Activated CD8-positive, alpha-beta memory T cell treated with anti-CD3 and anti-CD28 coated beads, Interleukin-2, amount 10 ng/mL, durations not matched to agents 7 days and 5 days (primary cell): ENCODE data around the gene ATN1. TPM values are rescaled to one million over a fixed set of nuclear protein-coding genes. Genes with fewer than 3 reads are reported as not detected.

Experiments used
- ATAC-seq: fragments of 150-1000 bp; cut with Tn5 transposase; one replicate; pipeline ENCODE4 v1.10.0; 2021; ENCODE audit warnings: moderate library complexity
- CTCF ChIA-PET: fragments of 350-600 bp; sonication (Branson Sonifier 250); formaldehyde crosslinking; loops from one replicate; lab custom pipeline; 2021; ENCODE audit warnings: antibody characterized with exemption; lab: Charles Lee
- DNase-seq: peaks from one replicate; pipeline ENCODE4 v3.0.0-alpha.2; 2020
- H3K27ac Mint-ChIP-seq: one replicate; pipeline ENCODE4 v1.8.0; 2021; ENCODE audit warnings: mild to moderate bottlenecking, mixed read lengths
- H3K27me3 Mint-ChIP-seq: one replicate; pipeline ENCODE4 v1.8.0; 2021; ENCODE audit warnings: mixed read lengths
- H3K36me3 Mint-ChIP-seq: one replicate; pipeline ENCODE4 v1.8.0; 2021; ENCODE audit warnings: mild to moderate bottlenecking, mixed read lengths
- H3K4me1 Mint-ChIP-seq: one replicate; pipeline ENCODE4 v1.8.0; 2021; ENCODE audit warnings: mixed read lengths
- H3K4me3 Mint-ChIP-seq: one replicate; pipeline ENCODE4 v1.8.0; 2021; ENCODE audit warnings: mild to moderate bottlenecking, moderate library complexity, mixed read lengths
- H3K9me3 Mint-ChIP-seq: one replicate; pipeline ENCODE4 v1.8.0; 2022; ENCODE audit warnings: low read depth, mixed read lengths
- total RNA-seq, 2 experiments: library from RNA; stranded (reverse); gene quantifications; one replicate each; pipeline ENCODE4 v1.2.3, GENCODE V29; 2021

ATN1 gene
- total RNA-seq, 2 experiments from 2014 or later = 38.3 to 40.1 TPM

- Mint-ChIP-seq H3K27me3 (no peaks in the 10 kb centered on the region), H3K36me3 (peaks cover 60% of the 10 kb centered on the region), H3K4me1 (peaks cover 82% of the 10 kb centered on the region), H3K4me3 (peak overlapping the region; percentile 79), H3K9me3 (no peaks in the 10 kb centered on the region), H3K27ac (peak overlapping the region; percentile 96)
- CTCF ChIA-PET = interaction anchor here (1.3 to 13.5 kb wide), 11 partner anchors 9 to 206 kb away, joined by 3 to 709 read pairs (median 8); partner anchors contain the start of genes ATN1, C12orf57, PTPN6 and RNU7-1
- ATAC-seq (no peak), DNase-seq (no peak)
Measured at GRCh38 chr12:6959805-6960592, 32.2 kb downstream of the ATN1 start.

DNA sequence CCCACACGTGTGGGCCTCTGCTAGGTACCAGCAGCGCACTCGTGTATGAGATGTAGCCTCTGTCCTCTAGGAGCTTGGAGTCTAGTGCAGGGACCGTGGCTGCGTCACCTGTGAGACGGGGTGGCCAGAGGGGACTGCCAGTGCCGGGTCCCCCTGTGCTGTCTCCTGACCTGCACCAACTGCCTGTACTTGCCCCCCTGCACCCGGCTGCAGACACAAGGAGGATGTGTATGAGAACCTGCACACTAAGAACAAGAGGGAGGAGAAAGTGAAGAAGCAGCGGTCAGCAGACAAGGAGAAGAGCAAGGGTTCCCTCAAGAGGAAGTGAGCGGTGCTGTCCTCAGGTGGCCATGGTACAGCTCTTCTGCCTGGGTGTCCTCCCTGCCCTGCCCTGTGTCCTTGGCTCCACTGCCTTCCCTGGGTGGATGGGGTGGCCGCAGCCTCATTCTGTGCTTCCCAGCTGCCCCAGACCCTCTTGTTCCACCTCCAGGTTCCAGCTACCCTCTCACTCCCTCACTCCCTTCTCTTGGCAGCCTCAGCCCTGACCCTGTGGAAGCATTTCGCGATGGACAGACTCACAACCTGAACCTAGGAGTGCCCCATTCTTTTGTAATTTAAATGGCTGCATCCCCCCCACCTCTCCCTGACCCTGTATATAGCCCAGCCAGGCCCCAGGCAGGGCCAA, 33.0 kb downstream of the ATN1 start:
- no peaks in the 10 kb centered on the region for H3K27me3 Mint-ChIP-seq
- peak overlapping the region; percentile 96 for H3K27ac Mint-ChIP-seq
- peak overlapping the region; percentile 61 for H3K4me3 Mint-ChIP-seq
- H3K9me3 Mint-ChIP-seq = no peaks in the 10 kb centered on the region
- CTCF ChIA-PET = interaction anchor here (0.9 to 13.5 kb wide), 13 partner anchors 16 to 207 kb away, joined by 3 to 709 read pairs (median 6); partner anchors contain the start of genes ATN1, C12orf57, LPCAT3 and PTPN6
- H3K4me1 Mint-ChIP-seq = peaks cover 82% of the 10 kb centered on the region
- DNase-seq (peak; percentile 85), ATAC-seq (peak; percentile 37)
- H3K36me3 Mint-ChIP-seq = peaks cover 61% of the 10 kb centered on the region

GRCh38 chr12:6961278-6961694, 33.5 kb downstream of the ATN1 start:
- H3K27me3 Mint-ChIP-seq = no peaks in the 10 kb centered on the region
- peak overlapping the region; percentile 96 for H3K27ac Mint-ChIP-seq
- peaks cover 78% of the 10 kb centered on the region for H3K4me1 Mint-ChIP-seq
- CTCF ChIA-PET = interaction anchor here (0.8 to 13.5 kb wide), 14 partner anchors 16 to 207 kb away, joined by 3 to 709 read pairs (median 4); partner anchors contain the start of genes ATN1, C12orf57, ENO2 and LPCAT3
- H3K4me3 Mint-ChIP-seq = peak overlapping the region; percentile 61
- DNase-seq (peak; percentile 88), ATAC-seq (peak; percentile 59)
- no peaks in the 10 kb centered on the region for H3K9me3 Mint-ChIP-seq
- peaks cover 59% of the 10 kb centered on the region for H3K36me3 Mint-ChIP-seq

DNA sequence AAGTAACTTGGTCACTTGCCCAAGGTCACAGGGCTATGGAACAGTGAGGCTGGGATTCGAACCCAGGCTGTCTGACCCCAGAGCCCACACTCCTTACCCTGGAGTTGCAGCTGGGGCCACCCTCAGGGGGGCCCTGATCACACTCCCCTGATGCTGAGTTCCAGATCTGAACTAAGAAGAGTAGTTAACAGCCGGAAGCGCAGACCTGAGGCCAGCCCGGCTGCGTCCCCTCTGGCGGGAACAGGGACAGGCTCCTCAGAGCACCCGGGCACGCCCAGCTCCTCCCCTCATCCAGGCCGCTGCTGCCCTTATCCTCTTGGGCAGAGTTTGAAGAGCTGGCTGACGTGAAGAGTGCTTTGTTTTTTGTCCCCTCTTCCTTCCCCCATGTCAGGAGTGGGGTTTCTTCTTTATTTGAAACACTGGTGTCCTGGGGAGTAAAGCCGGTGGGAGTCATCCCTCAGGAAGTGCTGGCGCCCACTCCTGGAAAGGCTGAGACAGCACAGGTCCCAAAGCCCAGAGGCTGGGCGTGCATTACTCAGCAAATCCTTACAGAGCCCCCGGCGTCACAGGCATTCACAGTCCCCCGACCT, 34.0 kb downstream of the ATN1 start:
- Mint-ChIP-seq H3K27me3 (no peaks in the 10 kb centered on the region), H3K9me3 (no peaks in the 10 kb centered on the region), H3K4me3 (peak overlapping the region; percentile 61), H3K27ac (peak overlapping the region; percentile 96), H3K36me3 (peaks cover 57% of the 10 kb centered on the region), H3K4me1 (peaks cover 75% of the 10 kb centered on the region)
- CTCF ChIA-PET = interaction anchor here (0.8 to 13.5 kb wide), 13 partner anchors 17 to 151 kb away, joined by 3 to 709 read pairs (median 5); partner anchors contain the start of genes ATN1, C12orf57, ENO2 and LPCAT3
- ATAC-seq (peak; percentile 29), DNase-seq (peak; percentile 76)

DNA sequence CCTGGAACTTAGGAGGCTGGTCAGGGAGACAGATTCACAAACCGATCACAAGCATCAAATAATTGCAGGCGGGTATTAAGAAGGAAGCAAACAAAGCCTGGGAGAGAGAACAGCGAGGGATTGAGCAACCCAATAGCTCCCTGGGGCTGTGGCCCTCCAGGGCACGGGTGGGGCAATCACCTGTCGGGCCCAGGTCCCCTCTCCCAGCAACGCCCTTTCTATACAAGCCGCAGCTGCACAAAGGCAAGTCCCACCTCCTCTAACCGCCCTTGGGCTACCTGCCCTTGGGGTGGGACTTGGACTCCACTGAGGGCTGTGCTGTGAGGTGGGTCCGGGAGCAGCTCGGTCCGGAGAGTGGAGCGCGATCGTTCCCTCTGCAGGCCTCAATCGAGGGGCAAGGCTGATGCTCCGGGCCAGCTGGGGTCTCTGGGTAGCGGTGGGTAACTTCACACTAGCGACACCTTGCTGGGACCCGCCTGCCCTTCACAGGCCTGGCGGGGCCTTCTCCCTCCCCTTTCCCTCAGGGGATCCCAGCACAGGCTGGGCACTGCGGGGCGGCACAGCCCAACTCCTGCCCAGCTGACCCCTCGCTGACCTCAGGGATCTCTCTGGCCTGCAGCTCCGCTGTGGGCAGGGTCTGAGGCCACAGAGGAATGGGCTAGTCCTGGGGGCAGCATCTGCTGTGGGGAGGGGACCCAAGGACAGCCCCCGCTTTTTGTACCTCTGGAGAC, 34.7 kb downstream of the ATN1 start:
- Mint-ChIP-seq H3K27ac (peak overlapping the region; percentile 96), H3K36me3 (peaks cover 55% of the 10 kb centered on the region), H3K27me3 (no peaks in the 10 kb centered on the region), H3K9me3 (no peaks in the 10 kb centered on the region), H3K4me3 (peak overlapping the region; percentile 61), H3K4me1 (peaks cover 72% of the 10 kb centered on the region)
- no peak for ATAC-seq
- CTCF ChIA-PET = interaction anchor here (0.8 to 13.5 kb wide), 11 partner anchors 18 to 151 kb away, joined by 3 to 709 read pairs (median 6); partner anchors contain the start of genes ATN1, C12orf57, ENO2 and LPCAT3
- DNase-seq = peak; percentile 41

DNA sequence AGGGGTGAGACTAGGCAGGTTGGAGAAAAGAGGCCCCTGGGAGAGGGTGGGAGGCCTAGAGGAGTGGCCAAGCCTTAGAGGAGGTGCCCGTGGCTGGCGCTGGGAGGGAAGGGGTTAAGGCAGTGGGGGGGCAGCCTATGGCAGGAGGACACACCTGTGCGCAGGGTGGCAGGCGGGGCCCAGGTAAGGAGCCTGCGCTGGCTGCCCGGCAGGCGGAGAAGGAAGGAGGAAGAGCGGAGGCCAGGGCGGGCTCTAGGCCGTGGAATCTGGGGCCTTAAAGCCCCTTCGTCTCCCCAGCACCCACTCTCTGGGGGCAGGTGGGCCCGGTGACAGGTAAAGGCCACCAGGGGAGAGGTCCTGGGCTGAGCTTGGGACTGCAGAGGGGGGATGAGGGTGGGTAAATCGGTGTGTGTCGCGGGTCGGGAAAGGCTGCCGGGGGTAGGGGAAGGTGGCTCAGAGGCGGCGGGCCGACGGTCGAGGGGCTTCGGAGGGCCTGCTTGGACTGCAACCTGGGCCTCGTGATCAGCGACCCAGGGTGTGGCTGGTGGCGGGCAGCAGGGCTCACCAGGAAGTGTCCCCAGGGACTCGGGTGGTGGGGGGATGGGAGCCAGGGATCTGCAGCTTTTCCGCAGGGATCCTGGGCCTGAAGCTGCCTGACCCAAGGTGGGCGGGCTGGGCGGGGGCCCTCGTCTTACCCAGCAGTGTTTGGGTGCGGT, 35.4 kb downstream of the ATN1 start:
- no peaks in the 10 kb centered on the region for H3K27me3 Mint-ChIP-seq
- H3K4me1 Mint-ChIP-seq = peaks cover 66% of the 10 kb centered on the region
- peaks cover 55% of the 10 kb centered on the region for H3K36me3 Mint-ChIP-seq
- ATAC-seq (no peak), DNase-seq (peak; percentile 41)
- H3K27ac Mint-ChIP-seq = peak overlapping the region; percentile 59
- CTCF ChIA-PET = interaction anchor here (0.9 to 13.5 kb wide), 7 partner anchors 8 to 150 kb away, joined by 4 to 709 read pairs (median 11); partner anchors contain the start of genes ATN1, C12orf57, ENO2 and LPCAT3
- H3K9me3 Mint-ChIP-seq = no peaks in the 10 kb centered on the region
- H3K4me3 Mint-ChIP-seq = no peak overlapping the region

DNA sequence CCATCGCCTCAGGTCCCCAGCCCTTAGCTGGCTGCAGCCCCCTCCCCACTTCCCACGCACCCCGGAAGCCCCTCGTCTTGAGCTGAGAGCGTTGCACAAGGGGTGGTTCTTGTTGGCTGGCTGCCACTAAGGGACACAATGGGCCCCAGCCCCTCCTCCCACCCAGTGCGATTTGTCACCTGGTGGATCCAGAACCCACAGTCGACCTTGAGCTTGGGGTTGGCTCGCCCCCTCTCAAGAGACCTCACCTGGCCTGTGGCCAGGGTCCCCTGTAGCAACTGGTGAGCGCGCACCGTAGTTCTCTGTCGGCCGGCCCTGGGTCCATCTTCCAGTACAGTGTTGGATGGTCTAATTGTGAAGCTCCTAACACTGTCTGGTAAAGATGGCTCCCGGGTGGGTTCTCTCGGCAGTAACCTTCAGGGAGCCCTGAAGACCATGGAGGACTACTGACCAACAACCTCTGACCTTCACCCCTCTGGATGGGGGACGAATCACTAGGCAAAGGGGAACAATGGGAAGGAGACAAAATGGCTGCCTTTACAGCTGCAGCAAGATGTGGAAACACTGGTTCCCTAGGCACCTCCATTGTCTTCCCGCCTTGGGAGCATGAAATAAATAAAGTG, 36.1 kb downstream of the ATN1 start:
- H3K27me3 Mint-ChIP-seq = no peaks in the 10 kb centered on the region
- H3K27ac Mint-ChIP-seq = peak overlapping the region; percentile 82
- no peak overlapping the region for H3K4me3 Mint-ChIP-seq
- peak; percentile 41 for DNase-seq
- ATAC-seq = no peak
- H3K36me3 Mint-ChIP-seq = peaks cover 55% of the 10 kb centered on the region
- peaks cover 66% of the 10 kb centered on the region for H3K4me1 Mint-ChIP-seq
- no peaks in the 10 kb centered on the region for H3K9me3 Mint-ChIP-seq
- CTCF ChIA-PET = interaction anchor here (0.9 to 13.5 kb wide), 14 partner anchors 8 to 168 kb away, joined by 3 to 709 read pairs (median 6); partner anchors contain the start of genes ATN1, C12orf57, C1RL and ENO2

- CTCF ChIA-PET = interaction anchor here (0.7 to 13.5 kb wide), 18 partner anchors 9 to 167 kb away, joined by 3 to 709 read pairs (median 5); partner anchors contain the start of genes ATN1, C12orf57, C1RL and LPCAT3
- Mint-ChIP-seq H3K4me1 (peaks cover 64% of the 10 kb centered on the region), H3K4me3 (no peak overlapping the region), H3K36me3 (peaks cover 53% of the 10 kb centered on the region), H3K9me3 (no peaks in the 10 kb centered on the region), H3K27ac (peak overlapping the region; percentile 82), H3K27me3 (no peaks in the 10 kb centered on the region)
- no peak for ATAC-seq
- DNase-seq = no peak
Measured at GRCh38 chr12:6964605-6965025, 36.9 kb downstream of the ATN1 start.

DNA sequence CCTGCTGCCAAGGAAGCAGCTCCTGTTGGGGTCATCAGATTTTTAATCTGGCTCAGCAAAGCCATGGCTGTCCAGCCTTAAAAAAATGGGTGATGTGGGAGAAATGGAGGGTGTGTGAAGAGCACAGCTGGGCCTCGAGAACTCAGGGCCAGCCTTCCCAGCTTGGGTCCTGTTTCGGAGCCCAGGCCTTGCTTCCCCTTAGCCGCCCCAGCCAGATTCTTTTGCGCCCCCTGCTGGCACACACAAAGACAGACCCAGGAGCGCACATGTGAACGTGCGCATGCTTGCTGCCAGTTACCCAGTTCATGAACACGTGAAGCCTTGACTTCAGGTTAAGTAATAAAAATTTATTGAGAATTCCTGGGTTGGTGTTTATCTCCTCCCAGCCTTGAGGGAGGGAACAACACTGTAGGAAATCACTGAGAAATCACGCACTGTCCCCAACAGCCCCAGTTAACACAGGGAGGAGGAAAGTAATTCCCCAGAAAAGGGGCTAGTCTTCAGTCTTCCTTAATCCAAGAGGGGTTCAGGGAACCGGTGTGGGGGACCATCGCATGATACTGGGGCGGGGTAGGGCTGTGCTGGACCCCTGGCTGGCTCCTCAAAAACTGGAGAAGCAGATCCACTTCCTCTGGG, 37.4 kb downstream of the ATN1 start:
- Mint-ChIP-seq H3K4me3 (no peak overlapping the region), H3K4me1 (peaks cover 61% of the 10 kb centered on the region), H3K27me3 (no peaks in the 10 kb centered on the region), H3K36me3 (peaks cover 54% of the 10 kb centered on the region), H3K27ac (peak overlapping the region; percentile 82), H3K9me3 (no peaks in the 10 kb centered on the region)
- CTCF ChIA-PET = interaction anchor here (0.7 to 13.5 kb wide), 17 partner anchors 9 to 167 kb away, joined by 3 to 709 read pairs (median 5); partner anchors contain the start of genes ATN1, C12orf57, C1RL and PTPN6
- ATAC-seq = peak; percentile 58
- DNase-seq = peak; percentile 91

DNA sequence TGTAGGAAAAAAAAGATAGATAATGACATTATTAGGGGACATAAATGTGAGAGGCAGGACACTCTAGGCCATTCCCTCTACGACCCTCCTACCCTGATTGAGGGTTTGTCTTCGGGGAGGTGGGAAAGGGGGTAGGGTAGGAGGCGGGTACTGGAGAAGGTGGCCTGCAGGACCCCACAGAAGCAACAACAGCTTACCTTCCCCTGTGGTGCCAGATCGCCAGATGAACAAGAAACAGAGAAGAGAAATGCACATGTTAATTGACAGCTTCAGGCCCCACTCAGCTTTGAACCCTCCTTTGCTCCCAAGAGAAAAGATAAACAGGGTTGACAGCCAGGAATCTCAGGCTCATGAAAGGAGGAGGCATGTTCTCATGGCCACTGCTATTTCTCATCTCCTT, 38.0 kb downstream of the ATN1 start:
- Mint-ChIP-seq H3K27me3 (no peaks in the 10 kb centered on the region), H3K36me3 (peaks cover 49% of the 10 kb centered on the region), H3K9me3 (no peaks in the 10 kb centered on the region), H3K4me3 (no peak overlapping the region), H3K27ac (peak overlapping the region; percentile 82), H3K4me1 (peaks cover 55% of the 10 kb centered on the region)
- no peak for ATAC-seq
- DNase-seq = no peak
- CTCF ChIA-PET = interaction anchor here (0.8 to 13.5 kb wide), 6 partner anchors 10 to 144 kb away, joined by 3 to 709 read pairs (median 9); partner anchors contain the start of genes C12orf57, C1RL, PTPN6 and RNU7-1

DNA sequence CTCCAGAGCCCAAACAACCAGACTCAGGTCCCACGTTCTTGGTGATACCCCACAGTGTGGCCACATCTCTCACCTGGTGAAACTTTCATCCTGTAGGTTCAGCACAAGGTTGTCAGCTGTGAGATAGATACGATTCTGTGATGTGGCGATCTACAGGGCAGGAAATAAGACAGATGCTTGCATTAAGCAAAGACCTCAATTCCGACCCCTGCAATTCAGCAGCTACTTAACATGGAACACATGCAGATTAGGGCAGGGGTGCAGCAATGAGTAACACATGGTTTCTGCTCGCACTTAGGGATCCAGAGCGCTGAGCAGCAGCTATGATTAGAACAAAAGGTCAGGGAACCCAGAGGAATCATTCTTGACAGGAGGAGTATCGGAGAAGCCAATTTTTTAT, 38.6 kb downstream of the ATN1 start:
- CTCF ChIA-PET = interaction anchor here (0.7 to 13.5 kb wide), 7 partner anchors 11 to 143 kb away, joined by 3 to 709 read pairs (median 7); partner anchors contain the start of genes C12orf57, C1RL, PTPN6 and RNU7-1
- no peak overlapping the region for H3K4me3 Mint-ChIP-seq
- H3K9me3 Mint-ChIP-seq = no peaks in the 10 kb centered on the region
- H3K27ac Mint-ChIP-seq = no peak overlapping the region
- peaks cover 46% of the 10 kb centered on the region for H3K36me3 Mint-ChIP-seq
- H3K4me1 Mint-ChIP-seq = peaks cover 53% of the 10 kb centered on the region
- DNase-seq (no peak), ATAC-seq (no peak)
- H3K27me3 Mint-ChIP-seq = no peaks in the 10 kb centered on the region
